Measurements from ENCODE around the gene PIH1D1.
"Not testable (repeated sequence)": the region's sequence is repeated elsewhere in the genome, so short reads cannot be mapped to it uniquely, and the experiment has no call there.

PIH1D1 gene

DNA sequence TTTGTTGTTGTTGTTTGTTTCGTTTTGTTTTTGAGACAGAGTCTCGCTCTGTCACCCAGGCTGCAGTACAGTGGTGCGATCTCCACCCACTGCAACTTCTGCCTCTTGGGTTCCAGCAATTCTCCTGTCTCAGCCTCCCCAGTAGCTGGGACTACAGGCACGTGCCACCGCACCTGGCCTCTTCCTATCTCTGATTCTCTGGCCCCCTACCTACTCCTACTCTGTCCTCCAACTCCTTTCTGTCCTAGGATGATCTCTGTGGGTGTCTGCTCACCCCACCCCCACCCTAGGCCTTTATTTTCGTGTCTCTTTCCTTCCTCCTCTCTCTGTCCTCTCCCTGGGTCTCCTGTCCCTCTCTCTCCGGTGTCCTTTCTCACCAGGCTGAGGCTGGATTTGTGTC, 1.2 kb downstream of the PIH1D1 start:
- H3K4me3 ChIP-seq (ENCODE audit: low read depth, low read length) = peak overlapping the region; percentile 99
- TF ChIP-seq MYC (IDR thresholded peaks at IDR 0.05; ENCODE audit: low read depth, low read length) = no peak
- no peak for DNase-seq (ENCODE audit: low read depth)

DNA sequence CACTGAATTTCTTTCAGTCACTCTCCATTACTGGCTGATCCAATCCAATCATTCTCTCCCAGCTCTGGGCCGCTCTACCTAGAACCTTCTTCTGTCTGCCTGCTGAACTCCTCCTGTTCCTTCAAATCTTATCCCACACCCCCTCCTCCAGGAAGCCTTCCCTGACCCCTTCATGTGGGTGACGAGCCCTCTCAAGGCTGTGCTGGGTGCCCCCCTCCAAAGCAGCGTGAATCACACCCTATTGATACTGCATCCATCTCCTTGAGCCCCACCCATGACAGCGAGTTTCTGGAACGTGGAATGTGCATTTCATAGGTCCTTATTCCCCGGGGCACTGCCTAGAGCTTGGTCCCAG, 3.2 kb downstream of the PIH1D1 start:
- TF ChIP-seq POLR2A (IDR thresholded peaks at IDR 0.05; ENCODE audit: extremely low read depth, insufficient read length) = no peak
- TF ChIP-seq, protein P1, sequence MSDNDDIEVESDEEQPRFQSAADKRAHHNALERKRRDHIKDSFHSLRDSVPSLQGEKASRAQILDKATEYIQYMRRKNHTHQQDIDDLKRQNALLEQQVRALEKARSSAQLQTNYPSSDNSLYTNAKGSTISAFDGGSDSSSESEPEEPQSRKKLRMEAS (IDR thresholded peaks at IDR 0.05; ENCODE audit: low read depth, low read length) = no peak
- TF ChIP-seq MYC (IDR thresholded peaks at IDR 0.05; ENCODE audit: low read depth, low read length) = no peak
- TF ChIP-seq, protein P2, sequence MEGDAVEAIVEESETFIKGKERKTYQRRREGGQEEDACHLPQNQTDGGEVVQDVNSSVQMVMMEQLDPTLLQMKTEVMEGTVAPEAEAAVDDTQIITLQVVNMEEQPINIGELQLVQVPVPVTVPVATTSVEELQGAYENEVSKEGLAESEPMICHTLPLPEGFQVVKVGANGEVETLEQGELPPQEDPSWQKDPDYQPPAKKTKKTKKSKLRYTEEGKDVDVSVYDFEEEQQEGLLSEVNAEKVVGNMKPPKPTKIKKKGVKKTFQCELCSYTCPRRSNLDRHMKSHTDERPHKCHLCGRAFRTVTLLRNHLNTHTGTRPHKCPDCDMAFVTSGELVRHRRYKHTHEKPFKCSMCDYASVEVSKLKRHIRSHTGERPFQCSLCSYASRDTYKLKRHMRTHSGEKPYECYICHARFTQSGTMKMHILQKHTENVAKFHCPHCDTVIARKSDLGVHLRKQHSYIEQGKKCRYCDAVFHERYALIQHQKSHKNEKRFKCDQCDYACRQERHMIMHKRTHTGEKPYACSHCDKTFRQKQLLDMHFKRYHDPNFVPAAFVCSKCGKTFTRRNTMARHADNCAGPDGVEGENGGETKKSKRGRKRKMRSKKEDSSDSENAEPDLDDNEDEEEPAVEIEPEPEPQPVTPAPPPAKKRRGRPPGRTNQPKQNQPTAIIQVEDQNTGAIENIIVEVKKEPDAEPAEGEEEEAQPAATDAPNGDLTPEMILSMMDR (IDR thresholded peaks at IDR 0.05; ENCODE audit: low read depth, low read length) = no peak

DNA sequence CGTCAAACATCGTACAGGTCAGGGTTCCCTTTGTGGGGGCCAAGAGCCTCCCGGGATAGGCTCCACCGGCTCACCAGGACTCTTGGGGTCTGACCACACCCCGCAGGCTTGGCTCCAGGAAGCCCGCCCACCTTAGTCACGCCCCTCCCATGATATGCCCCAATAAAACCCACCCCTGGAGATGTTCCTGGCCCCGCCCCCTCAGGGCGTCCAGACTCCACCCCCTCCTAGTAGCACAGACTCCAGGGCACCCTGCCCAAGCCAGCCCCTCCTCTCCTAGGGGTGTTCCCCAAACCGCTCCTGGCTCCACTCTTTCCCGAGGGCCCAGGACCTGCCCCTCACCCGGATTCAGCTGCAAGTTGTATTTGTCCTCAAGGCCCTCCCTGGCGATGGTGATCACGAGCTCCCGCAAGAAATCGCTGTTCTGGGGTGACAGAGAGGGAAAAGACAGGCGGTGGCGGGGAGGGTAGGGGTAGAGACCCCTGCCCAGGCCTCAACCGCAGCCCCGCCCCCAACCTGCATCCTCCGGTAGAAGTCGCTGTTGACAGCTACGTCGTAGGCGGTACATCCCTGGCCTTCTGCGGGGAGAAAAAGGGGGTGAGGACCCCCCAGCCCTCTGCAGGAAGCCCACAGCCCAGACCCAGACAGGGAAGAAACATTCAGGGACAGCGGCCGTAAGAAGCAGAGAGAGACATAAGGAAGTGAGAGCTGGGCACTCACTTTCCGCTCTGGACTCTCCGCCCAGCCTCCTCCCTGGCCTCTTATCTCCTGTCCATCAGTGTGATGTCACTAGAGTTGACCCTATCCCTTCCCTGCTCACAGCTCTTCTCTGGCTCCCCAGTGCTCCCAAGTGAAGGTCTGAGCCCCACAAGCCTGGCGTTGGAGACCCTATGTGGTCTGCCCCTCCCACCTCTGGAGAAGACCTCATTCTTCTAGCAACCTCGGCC, 3.9 kb downstream of the PIH1D1 start:
- no peak overlapping the region for H3K4me3 ChIP-seq (ENCODE audit: low read depth, low read length)
- peak; percentile 48 for DNase-seq (ENCODE audit: low read depth)

More for the DNA sequence above, 3.2 kb downstream of the PIH1D1 start:
- no peak for DNase-seq (ENCODE audit: low read depth)
- H3K4me3 ChIP-seq (ENCODE audit: low read depth, low read length) = no peak overlapping the region

DNA sequence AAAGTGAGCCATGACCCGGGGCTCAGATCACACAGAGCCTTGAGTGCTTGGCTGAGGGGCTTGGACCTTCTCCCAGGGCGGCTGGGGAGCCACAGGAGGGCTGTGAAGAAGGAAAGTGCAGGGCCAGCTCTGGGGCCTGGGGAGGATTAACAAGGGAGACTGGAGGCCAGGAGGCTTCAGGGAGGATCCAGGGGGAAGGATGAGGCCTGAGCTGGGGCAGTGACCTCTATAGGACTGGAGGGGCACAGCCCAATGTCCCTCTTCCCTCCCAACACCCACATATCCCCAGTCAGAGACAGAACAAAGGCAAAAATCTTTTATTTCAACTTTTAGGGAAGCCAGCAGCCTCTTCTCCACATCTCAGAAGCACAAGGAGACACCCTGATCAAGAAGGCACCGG, 5.6 kb downstream of the PIH1D1 start:
- no peak for DNase-seq (ENCODE audit: low read depth)
- TF ChIP-seq MYC (IDR thresholded peaks at IDR 0.05; ENCODE audit: low read depth, low read length) = no peak
- TF ChIP-seq, protein P1 (IDR thresholded peaks at IDR 0.05; ENCODE audit: low read depth, low read length) = no peak
- TF ChIP-seq, protein P2 (IDR thresholded peaks at IDR 0.05; ENCODE audit: low read depth, low read length) = no peak
- TF ChIP-seq POLR2A (IDR thresholded peaks at IDR 0.05; ENCODE audit: extremely low read depth, insufficient read length) = no peak
- H3K4me3 ChIP-seq (ENCODE audit: low read depth, low read length) = no peak overlapping the region

More for the DNA sequence above, 3.9 kb downstream of the PIH1D1 start:
- TF ChIP-seq MYC (IDR thresholded peaks at IDR 0.05; ENCODE audit: low read depth, low read length) (no peak), POLR2A (IDR thresholded peaks at IDR 0.05; ENCODE audit: extremely low read depth, insufficient read length) (no peak)
- TF ChIP-seq, protein P1 (IDR thresholded peaks at IDR 0.05; ENCODE audit: low read depth, low read length) = no peak
- TF ChIP-seq, protein P2 (IDR thresholded peaks at IDR 0.05; ENCODE audit: low read depth, low read length) = no peak

DNA sequence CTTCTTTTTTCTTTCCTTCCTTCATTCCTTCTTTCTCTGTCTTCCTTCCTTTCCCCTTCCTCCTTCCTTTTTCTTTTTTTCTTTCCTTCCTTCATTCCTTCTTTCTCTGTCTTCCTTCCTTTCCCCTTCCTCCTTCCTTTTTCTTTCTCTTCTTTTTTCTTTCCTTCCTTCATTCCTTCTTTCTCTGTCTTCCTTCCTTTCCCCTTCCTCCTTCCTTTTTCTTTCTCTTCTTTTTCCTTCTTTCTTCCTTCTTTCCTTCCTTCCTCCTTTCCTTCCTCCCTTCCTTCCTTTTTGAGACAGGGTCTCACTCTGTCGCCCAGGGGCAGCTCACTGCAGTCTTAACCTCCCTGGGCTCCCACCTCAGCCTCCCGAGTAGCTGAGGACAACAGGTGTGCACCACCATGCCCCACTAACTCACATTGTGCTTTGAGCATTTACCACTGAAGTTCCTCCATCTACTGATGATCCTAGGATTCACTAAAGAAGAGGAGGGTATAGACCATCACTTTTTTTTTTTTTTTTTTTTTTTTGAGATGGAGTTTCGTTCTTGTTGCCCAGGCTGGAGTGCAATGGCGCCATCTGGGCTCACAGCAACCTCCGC, 7.4 kb downstream of the PIH1D1 start:
- H3K4me3 ChIP-seq (ENCODE audit: low read depth, low read length) = not testable (repeated sequence)

DNA sequence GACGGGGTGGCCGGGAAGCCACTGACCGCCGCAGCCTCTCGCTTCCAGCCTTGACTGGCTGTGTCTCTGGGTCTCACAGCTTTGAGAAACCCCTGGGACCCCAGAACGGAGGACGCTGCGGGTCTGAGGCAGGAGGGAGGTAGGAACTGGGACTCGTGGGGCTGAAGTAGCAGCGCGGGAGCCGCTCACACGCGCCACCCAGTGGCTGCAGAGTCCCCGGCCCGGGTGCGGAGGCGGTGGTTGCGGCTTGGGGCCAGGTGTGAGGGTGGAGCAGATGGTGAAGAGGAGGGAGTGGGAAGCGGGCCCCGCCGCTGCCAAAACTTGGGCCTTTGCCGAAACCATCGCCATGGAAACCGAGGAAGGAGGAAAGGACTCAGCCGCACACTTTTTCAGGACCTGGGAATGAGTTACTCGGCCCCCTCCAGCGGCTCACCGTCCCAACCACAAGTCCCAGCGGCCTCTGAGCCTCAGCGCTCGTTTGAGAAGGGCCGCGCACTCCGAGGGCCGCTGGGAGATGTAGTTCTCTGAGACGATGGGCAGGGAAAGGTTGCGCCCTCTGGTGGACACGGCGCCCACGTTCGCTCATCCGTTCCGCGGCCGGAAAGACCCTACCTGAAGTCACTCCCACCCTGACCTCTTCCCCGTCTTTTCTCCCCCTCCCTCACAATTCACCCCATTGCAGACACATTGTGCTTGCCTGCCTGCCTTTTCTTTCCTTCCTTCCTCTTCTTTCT, 8.1 kb downstream of the PIH1D1 start:
- peak; percentile 95 for DNase-seq (ENCODE audit: low read depth)
- TF ChIP-seq, protein P1 (IDR thresholded peaks at IDR 0.05; ENCODE audit: low read depth, low read length) = peak; percentile 64
- TF ChIP-seq, protein P2 (IDR thresholded peaks at IDR 0.05; ENCODE audit: low read depth, low read length) = peak; percentile 84
- TF ChIP-seq POLR2A (IDR thresholded peaks at IDR 0.05; ENCODE audit: extremely low read depth, insufficient read length) = no peak
- peak; percentile 46 for TF ChIP-seq MYC (IDR thresholded peaks at IDR 0.05; ENCODE audit: low read depth, low read length)
- peak overlapping the region; percentile 36 for H3K4me3 ChIP-seq (ENCODE audit: low read depth, low read length)

More for the DNA sequence above, 7.4 kb downstream of the PIH1D1 start:
- not testable (repeated sequence) for DNase-seq (ENCODE audit: low read depth)
